ENCODE results near the gene BIRC3.

DNA sequence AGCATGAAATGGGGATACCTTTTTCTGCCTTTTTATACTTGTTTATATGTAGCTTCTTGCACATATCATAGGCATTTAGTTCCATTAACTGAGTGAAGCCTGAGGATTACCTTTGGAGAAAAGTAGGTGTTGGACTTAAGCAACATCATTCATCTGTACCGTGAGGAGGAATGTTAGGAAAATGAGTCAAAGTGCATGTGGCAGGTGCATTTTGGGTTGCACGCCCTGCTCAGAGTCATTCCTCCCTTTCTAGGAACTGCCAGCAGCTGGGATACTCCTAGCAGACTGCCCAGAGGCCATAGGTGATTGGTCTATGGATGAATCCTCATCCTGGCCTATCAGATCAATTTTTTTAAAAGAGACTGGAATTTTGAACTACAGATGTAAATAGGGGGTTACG, 33.3 kb upstream of the BIRC3 start:
- TF ChIP-seq, protein P1, sequence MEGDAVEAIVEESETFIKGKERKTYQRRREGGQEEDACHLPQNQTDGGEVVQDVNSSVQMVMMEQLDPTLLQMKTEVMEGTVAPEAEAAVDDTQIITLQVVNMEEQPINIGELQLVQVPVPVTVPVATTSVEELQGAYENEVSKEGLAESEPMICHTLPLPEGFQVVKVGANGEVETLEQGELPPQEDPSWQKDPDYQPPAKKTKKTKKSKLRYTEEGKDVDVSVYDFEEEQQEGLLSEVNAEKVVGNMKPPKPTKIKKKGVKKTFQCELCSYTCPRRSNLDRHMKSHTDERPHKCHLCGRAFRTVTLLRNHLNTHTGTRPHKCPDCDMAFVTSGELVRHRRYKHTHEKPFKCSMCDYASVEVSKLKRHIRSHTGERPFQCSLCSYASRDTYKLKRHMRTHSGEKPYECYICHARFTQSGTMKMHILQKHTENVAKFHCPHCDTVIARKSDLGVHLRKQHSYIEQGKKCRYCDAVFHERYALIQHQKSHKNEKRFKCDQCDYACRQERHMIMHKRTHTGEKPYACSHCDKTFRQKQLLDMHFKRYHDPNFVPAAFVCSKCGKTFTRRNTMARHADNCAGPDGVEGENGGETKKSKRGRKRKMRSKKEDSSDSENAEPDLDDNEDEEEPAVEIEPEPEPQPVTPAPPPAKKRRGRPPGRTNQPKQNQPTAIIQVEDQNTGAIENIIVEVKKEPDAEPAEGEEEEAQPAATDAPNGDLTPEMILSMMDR (IDR thresholded peaks at IDR 0.05): no peak
- TF ChIP-seq POLR2AphosphoS5 (IDR thresholded peaks at IDR 0.05; ENCODE audit: insufficient read depth in 1 of 2, low read depth in 1 of 2): no peak

Data from vagina (tissue), 2 donors.